ENCODE data around the gene VRK2. TPM values are rescaled to one million over a fixed set of nuclear protein-coding genes. Genes with fewer than 3 reads are reported as not detected.

The VRK2 gene
- total RNA-seq, 1 experiment from 2014 or later, result 20.1 TPM

- no peak for TF ChIP-seq ATF1 (CRISPR knock-in tag; IDR thresholded peaks at IDR 0.05)
- TF ChIP-seq AFF4 (CRISPR knock-in tag; IDR thresholded peaks at IDR 0.05; ENCODE audit: borderline replicate concordance), result no peak
- no peak for TF ChIP-seq IRF1 (CRISPR knock-in tag; IDR thresholded peaks at IDR 0.05)
- TF ChIP-seq NR3C1 (CRISPR knock-in tag; conservative IDR thresholded peaks at IDR 0.05; ENCODE audit: low read depth), result no peak
- no peak for TF ChIP-seq JUN (CRISPR knock-in tag; IDR thresholded peaks at IDR 0.05)
- no peak for TF ChIP-seq FOXJ3 (CRISPR knock-in tag; IDR thresholded peaks at IDR 0.05; ENCODE audit: borderline replicate concordance)
- TF ChIP-seq NFE2L1 (CRISPR knock-in tag; IDR thresholded peaks at IDR 0.05), result no peak
- TF ChIP-seq OVOL2 (CRISPR knock-in tag; IDR thresholded peaks at IDR 0.05; ENCODE audit: borderline replicate concordance), result no peak
- no peak for TF ChIP-seq USF2 (CRISPR knock-in tag; IDR thresholded peaks at IDR 0.05)
- TF ChIP-seq ERG (CRISPR knock-in tag; IDR thresholded peaks at IDR 0.05), result no peak
- no peak for TF ChIP-seq USF1 (CRISPR knock-in tag; IDR thresholded peaks at IDR 0.05)
- TF ChIP-seq ZNF396 (CRISPR knock-in tag; IDR thresholded peaks at IDR 0.05; ENCODE audit: borderline replicate concordance), result no peak
- no peak for TF ChIP-seq ZNF532 (CRISPR knock-in tag; IDR thresholded peaks at IDR 0.05; ENCODE audit: borderline replicate concordance)
- no peak for TF ChIP-seq CTCF (IDR thresholded peaks at IDR 0.05)
- no peak for TF ChIP-seq HMGXB4 (CRISPR knock-in tag; IDR thresholded peaks at IDR 0.05)
- TF ChIP-seq HMGA2 (CRISPR knock-in tag; IDR thresholded peaks at IDR 0.05), result no peak
- ChIA-PET POLR2A (no interaction called here), CTCF (no interaction called here)
- ATAC-seq (no peak), DNase-seq (ENCODE audit: low spot score) (no peak)
- Mint-ChIP-seq H3K9me3 (no peaks in the 10 kb centered on the region), H3K36me3 (peaks cover 3% of the 10 kb centered on the region; the same call in 1 of the 2 replicates), H3K4me3 (no peak overlapping the region), H3K27me3 (ENCODE audit: low read depth) (no peaks in the 10 kb centered on the region), H3K4me1 (no peaks in the 10 kb centered on the region), H3K27ac (peak overlapping the region; percentile 28)
These were observed 151.3 kb downstream of the VRK2 start for GRCh38 chr2:58197894-58198293.
